Psoas muscle (tissue), 8 donors: ENCODE data around the gene LRRC45. TPM values are rescaled to one million over a fixed set of nuclear protein-coding genes. Genes with fewer than 3 reads are reported as not detected.

Source experiments
- ATAC-seq, 4 donors: fragments of 200-7000 bp; cut with Tn5 transposase; one replicate each; pipeline ENCODE4 v1.9.1; 2020; ENCODE audit warnings: moderate library complexity in 3 of 4, mild to moderate bottlenecking in 2 of 4
- DNase-seq, 2 donors: peaks; one replicate each; pipeline ENCODE4 v3.0.0-alpha.2; 2020
- H3K27ac ChIP-seq: fragments of 200-600 bp; one replicate; pipeline ENCODE4 v1.8.0; 2022
- H3K27me3 ChIP-seq, 3 donors: fragments of 200-600 bp in 1 of 3; one replicate each; pipeline versions ENCODE4 v1.6.1 to v1.8.0; 2013 to 2022; ENCODE audit warnings: low read length in 2 of 3, mild to moderate bottlenecking in 2 of 3, moderate library complexity in 1 of 3; ENCODE audit not compliant: insufficient read depth in 3 of 3
- H3K36me3 ChIP-seq, 2 donors: fragments of 200-600 bp in 1 of 2; one replicate each; pipeline versions ENCODE4 v1.6.1 to v1.8.0; 2013 to 2022; ENCODE audit warnings: low read depth in 1 of 2, mild to moderate bottlenecking in 1 of 2, moderate library complexity in 1 of 2; ENCODE audit not compliant: insufficient read depth in 1 of 2
- H3K4me1 ChIP-seq: fragments of 200-600 bp; one replicate; pipeline ENCODE4 v1.8.0; 2022
- H3K4me3 ChIP-seq: fragments of 200-600 bp; one replicate; pipeline ENCODE4 v1.8.0; 2022; ENCODE audit warnings: mild to moderate bottlenecking
- H3K9me3 ChIP-seq: fragments of 200-600 bp; one replicate; pipeline ENCODE4 v1.8.0; 2022
- whole genome bisulfite sequencing, 3 donors: extraction: QIAGEN DNeasy Blood & Tissue Kit; methylation state at CpG; one replicate each; pipeline versions ENCODE4 v1.1.6 to v1.1.7; 2013; 5-methylcytosine and 5-hydroxymethylcytosine counted together
- intact Hi-C, 2 donors: fragments of 100-400 bp; cut with DNase I; formaldehyde crosslinking; loops; one replicate each; pipeline versions ENCODE4 v1.11.0 to v1.14.2; 2022
- polyA plus RNA-seq, 3 donors: library from polyadenylated mRNA; stranded (reverse); fragments of 200-250 nt; gene quantifications; one replicate each; pipeline ENCODE4 v1.2.3, GENCODE V29; 2013
- total RNA-seq, 4 donors: library from RNA; stranded (reverse); fragmentation: NEBNext Ultra II Directional in 2 of 4; extraction: Animal tissue kit (Norgen Biotek cat#: 25700) in 2 of 4; gene quantifications; one replicate each; pipeline versions ENCODE4 v1.2.1 to v1.2.4, GENCODE V29; 2021 to 2023
- TF ChIP-seq, protein P1 (sequence below): fragments of 200-600 bp; IDR thresholded peaks from one replicate; pipeline ENCODE4 v1.8.0; 2022; ENCODE audit warnings: antibody characterized with exemption
- donor health status: healthy with polysubstance abuse.
- donor health status: DM: no; HTN: no; CAD: no; lungs with moderate emphysema.
- donor health status: Bipolar disorder and iron deficiency.
- donor health status: healthy.
- donor health status: DM: yes; HTN: yes; CAD: no.
- donor health status: DM: no; HTN: no; CAD: no.
- donor health status: DM: no; HTN: no; CAD: no.
- donor health status: DM: yes; HTN: yes; CAD: no.

LRRC45 gene
- total and polyA plus RNA-seq, 7 donors, result 1.4 to 7.1 (median 3.0) TPM

DNA sequence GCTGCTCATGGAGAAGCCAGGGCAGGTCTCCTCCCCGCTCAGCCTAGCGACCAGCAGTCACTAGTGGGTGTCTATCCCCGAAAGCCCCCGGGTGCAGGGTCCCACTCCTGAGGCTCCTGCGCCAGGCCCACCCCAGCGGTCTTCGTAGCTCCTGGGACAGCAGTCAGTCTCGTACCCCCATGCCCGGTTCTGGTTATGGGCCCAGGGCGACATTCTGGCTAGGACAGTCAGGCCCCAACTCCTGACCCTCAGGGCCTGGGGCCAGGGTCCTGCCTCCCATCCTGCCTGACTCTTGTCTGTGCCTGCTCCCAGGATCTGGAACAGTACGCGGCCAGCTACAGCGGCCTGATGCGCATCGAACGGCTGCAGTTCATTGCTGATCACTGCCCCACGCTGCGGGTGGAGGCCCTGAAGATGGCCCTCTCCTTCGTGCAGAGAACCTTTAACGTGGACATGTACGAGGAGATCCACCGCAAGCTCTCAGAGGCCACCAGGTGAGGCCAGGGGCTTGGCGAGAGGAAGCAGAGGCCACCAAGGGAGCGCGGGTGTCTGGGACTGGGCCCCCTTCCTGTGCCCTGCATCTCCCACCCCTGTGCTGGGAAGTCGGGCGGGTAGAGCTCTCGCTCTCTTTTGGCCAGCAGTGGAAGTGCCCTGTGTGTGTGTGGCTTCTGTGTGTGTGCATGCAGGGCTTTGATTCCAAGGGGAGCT lies 30.6 kb downstream of the LRRC45 start:
- H3K27me3 ChIP-seq, result no peaks in the 10 kb centered on the region
- H3K4me1 ChIP-seq, result peaks cover 26% of the 10 kb centered on the region
- H3K27ac ChIP-seq, result no peak overlapping the region
- ATAC-seq (no peak), DNase-seq (peak; percentile 10 to 53)
- WGBS, 3 donors, result 92 to 95% (median 93%) methylated on average over 25 to 28 of the region's 28 CpGs
- TF ChIP-seq, protein P1, sequence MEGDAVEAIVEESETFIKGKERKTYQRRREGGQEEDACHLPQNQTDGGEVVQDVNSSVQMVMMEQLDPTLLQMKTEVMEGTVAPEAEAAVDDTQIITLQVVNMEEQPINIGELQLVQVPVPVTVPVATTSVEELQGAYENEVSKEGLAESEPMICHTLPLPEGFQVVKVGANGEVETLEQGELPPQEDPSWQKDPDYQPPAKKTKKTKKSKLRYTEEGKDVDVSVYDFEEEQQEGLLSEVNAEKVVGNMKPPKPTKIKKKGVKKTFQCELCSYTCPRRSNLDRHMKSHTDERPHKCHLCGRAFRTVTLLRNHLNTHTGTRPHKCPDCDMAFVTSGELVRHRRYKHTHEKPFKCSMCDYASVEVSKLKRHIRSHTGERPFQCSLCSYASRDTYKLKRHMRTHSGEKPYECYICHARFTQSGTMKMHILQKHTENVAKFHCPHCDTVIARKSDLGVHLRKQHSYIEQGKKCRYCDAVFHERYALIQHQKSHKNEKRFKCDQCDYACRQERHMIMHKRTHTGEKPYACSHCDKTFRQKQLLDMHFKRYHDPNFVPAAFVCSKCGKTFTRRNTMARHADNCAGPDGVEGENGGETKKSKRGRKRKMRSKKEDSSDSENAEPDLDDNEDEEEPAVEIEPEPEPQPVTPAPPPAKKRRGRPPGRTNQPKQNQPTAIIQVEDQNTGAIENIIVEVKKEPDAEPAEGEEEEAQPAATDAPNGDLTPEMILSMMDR, result no peak
- no peaks in the 10 kb centered on the region for H3K9me3 ChIP-seq
- peaks cover 0 to 65% of the 10 kb centered on the region in 2 donors for H3K36me3 ChIP-seq
- H3K4me3 ChIP-seq, result no peak overlapping the region
- intact Hi-C loops, result loop anchor here in 1 of 2 donors (1.0 kb wide), 1 partner anchor 12 kb away; the partner anchor contains the start of gene DUS1L

DNA sequence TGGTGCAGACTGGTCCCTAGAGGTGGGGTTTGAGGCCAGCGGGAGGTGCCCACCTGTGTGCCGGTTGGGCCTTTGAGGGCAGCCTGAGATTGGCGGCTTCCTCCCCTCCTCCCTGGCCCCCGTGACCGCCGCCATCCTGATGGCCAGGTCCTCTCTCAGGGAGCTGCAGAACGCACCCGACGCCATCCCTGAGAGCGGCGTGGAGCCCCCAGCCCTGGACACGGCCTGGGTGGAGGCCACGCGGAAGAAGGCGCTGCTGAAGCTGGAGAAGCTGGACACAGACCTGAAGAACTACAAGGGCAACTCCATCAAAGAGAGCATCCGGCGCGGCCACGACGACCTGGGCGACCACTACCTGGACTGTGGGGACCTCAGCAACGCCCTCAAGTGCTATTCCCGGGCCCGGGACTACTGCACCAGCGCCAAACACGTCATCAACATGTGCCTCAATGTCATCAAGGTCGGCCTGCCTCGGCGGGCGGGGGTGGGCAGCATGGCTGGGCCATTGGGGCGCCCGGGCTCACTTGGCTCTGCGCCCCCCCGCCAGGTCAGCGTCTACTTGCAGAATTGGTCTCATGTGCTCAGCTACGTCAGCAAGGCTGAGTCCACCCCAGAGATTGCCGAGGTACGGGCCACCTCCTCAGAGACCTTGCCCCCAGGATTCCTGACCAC lies 31.4 kb downstream of the LRRC45 start:
- TF ChIP-seq, protein P1, result no peak
- 89 to 91% (median 90%) methylated on average over 34 to 38 of the region's 38 CpGs for WGBS, 3 donors
- H3K4me1 ChIP-seq, result peaks cover 26% of the 10 kb centered on the region
- no peak overlapping the region for H3K4me3 ChIP-seq
- intact Hi-C loops, result no loop called here
- H3K9me3 ChIP-seq, result no peaks in the 10 kb centered on the region
- H3K27ac ChIP-seq, result no peak overlapping the region
- DNase-seq (peak; percentile 14 to 47), ATAC-seq (no peak)
- no peaks in the 10 kb centered on the region for H3K27me3 ChIP-seq
- H3K36me3 ChIP-seq, result peaks cover 0 to 71% of the 10 kb centered on the region in 2 donors

DNA sequence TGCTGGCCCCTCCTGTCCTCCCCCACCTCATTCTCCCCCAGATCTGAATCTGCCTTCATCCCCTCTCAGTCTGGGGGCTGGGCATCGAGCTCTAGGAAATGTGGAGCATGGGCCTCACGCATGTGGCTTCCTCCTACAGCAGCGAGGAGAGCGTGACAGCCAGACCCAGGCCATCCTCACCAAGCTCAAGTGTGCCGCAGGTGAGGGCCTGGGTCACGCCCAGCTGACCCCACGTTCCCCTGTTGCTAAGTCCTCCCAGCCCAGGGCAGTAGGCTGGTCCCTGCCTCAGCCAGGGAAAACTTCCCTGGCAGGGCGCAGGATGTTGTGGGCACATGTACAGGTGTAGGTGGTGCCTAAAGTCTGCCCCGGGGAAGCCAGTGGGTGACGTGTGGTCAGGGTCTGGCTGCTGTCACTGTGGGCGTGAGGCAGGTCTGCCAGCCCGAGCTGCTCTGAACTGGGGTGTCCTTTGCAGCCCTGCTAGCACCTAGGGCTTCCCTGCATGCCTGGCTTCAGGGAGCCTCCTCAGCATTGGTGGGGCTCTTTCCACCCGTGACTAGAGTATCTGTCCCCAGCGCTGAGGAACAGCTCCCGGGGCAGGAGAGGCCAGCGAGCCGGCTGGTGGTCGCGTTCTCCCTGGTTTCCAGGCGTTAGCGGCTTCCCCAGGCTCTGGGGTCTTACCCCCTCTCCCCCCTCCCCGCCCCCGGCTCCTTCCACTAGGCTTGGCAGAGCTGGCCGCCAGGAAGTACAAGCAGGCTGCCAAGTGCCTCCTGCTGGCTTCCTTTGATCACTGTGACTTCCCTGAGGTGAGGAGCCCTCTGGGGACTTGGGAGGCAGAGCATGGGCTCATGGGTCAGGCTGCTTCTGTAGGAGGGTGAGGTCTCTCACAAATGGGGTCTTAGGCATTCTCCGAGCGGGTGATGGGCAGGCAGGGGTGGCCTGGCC lies 32.2 kb downstream of the LRRC45 start:
- peak in 1 of 2 donors; percentile 51 for DNase-seq
- no peak for ATAC-seq
- Histone ChIP-seq H3K4me3 (no peak overlapping the region), H3K27ac (no peak overlapping the region), H3K4me1 (peaks cover 21% of the 10 kb centered on the region), H3K27me3 (no peaks in the 10 kb centered on the region), H3K36me3 (peaks cover 0 to 71% of the 10 kb centered on the region in 2 donors), H3K9me3 (no peaks in the 10 kb centered on the region)
- TF ChIP-seq, protein P1, result no peak
- 76 to 84% (median 82%) methylated on average over 22 to 26 of the region's 26 CpGs for WGBS, 3 donors
- intact Hi-C loops, result no loop called here

DNA sequence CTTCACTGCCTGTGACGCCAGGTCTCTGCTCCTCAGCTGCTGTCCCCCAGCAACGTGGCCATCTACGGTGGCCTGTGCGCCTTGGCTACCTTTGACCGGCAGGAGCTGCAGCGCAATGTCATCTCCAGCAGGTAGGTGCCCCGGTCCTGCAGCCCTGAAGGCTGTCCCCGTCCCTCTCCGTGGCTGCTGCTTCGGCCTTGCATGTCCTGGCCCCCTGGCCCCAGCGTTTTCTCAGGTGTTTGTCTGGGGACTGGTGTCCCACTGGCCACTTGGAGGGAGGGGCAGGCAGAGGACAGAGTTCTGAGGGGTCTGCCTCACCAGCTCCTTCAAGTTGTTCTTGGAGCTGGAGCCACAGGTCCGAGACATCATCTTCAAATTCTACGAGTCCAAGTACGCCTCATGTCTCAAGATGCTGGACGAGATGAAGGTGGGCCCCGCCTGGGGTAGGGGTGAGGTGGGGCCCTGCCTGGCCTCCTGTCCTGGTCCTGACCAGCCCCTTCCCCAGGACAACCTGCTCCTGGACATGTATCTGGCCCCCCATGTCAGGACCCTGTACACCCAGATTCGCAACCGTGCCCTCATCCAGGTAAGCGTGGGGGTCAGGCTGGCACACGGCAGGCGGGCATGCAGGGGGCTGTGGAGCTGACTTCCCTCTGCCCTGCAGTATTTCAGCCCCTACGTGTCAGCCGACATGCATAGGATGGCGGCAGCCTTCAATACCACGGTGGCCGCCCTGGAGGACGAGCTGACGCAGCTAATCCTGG lies 33.0 kb downstream of the LRRC45 start:
- intact Hi-C loops, result no loop called here
- Histone ChIP-seq H3K36me3 (peaks cover 6 to 80% of the 10 kb centered on the region in 2 donors), H3K4me1 (peaks cover 15% of the 10 kb centered on the region), H3K27me3 (no peaks in the 10 kb centered on the region), H3K9me3 (no peaks in the 10 kb centered on the region), H3K4me3 (no peak overlapping the region), H3K27ac (no peak overlapping the region)
- peak in 1 of 2 donors; percentile 47 for DNase-seq
- whole genome bisulfite sequencing, 3 donors, result 86 to 93% (median 88%) methylated on average over 28 of the region's 28 CpGs
- no peak for ATAC-seq
- TF ChIP-seq, protein P1, result no peak
